ENCODE measurements around the gene PRKCSH. TPM values are rescaled to one million over a fixed set of nuclear protein-coding genes. Genes with fewer than 3 reads are reported as not detected.

The PRKCSH gene
- total RNA-seq, 1 experiment from 2014 or later, result 410 TPM

DNA sequence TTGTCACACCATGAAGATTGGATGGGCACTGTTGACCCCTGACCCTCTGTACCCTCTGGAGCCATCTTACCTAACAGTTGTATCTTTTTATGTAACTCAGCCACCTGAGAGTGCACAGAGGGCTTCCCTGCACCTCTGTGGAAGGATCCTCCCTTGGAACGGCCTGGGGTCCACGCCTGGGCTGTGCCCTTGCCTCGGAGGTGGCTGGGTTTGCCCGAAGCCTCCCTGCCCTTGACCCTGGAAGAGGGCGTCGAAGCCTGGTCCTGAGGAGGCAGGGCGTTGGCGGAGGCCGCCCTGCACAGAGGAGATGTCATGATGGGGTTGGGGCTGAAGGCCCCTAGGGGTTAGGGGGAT is 755 bp upstream of the PRKCSH start:
- peaks cover 11% of the 10 kb centered on the region; the same call in 1 of the 2 replicates for H3K36me3 ChIP-seq (ENCODE audit: low read depth)
- no peaks in the 10 kb centered on the region for H3K9me2 ChIP-seq (ENCODE audit: insufficient read depth)
- H3K9me3 ChIP-seq (ENCODE audit: insufficient read depth, low read depth), result no peaks in the 10 kb centered on the region
- intact Hi-C loops (cut with micrococcal nuclease; ENCODE audit: unreplicated experiment), result loop anchor here (1.0 to 5.0 kb wide), 3 partner anchors 12 to 497 kb away; partner anchors contain the start of gene SWSAP1
- peaks cover 4% of the 10 kb centered on the region; the same call in 1 of the 2 replicates for H3F3A ChIP-seq (ENCODE audit: insufficient read depth, low read depth)
- POLR2A ChIA-PET (ENCODE audit: unreplicated experiment), result interaction anchor here (0.6 to 1.4 kb wide), 3 partner anchors 13 to 235 kb away, joined by 3 to 9 read pairs (median 6); partner anchors contain the start of gene SWSAP1
- no TSS peak for BruUV-seq (replicated peaks)
- H3K4me1 ChIP-seq (replicated peaks; ENCODE audit: insufficient read depth), result peaks cover 14% of the 10 kb centered on the region
- no peaks in the 10 kb centered on the region for H3K27me3 ChIP-seq (ENCODE audit: insufficient read depth, low read depth)
- no peaks in the 10 kb centered on the region for H4K20me1 ChIP-seq (ENCODE audit: insufficient read depth)
- CTCF ChIA-PET, result interaction anchor here (1.0 to 1.4 kb wide), 2 partner anchors 51 to 141 kb away, joined by 3 to 7 read pairs; partner anchors contain the start of gene EPOR
- H2AFZ ChIP-seq, result peak overlapping the region; percentile 87
- no peak for DNase-seq
- H3K79me2 ChIP-seq (ENCODE audit: low read depth), result peaks cover 24% of the 10 kb centered on the region
- H3K27ac ChIP-seq, result no peak overlapping the region
- peak overlapping the region; percentile 82 for H3K4me2 ChIP-seq
- peak overlapping the region; percentile 57 for H3K4me3 ChIP-seq
- TF ChIP-seq EZH2 (IDR thresholded peaks at IDR 0.05; ENCODE audit: low read depth), result no peak
- TF ChIP-seq, protein P1, sequence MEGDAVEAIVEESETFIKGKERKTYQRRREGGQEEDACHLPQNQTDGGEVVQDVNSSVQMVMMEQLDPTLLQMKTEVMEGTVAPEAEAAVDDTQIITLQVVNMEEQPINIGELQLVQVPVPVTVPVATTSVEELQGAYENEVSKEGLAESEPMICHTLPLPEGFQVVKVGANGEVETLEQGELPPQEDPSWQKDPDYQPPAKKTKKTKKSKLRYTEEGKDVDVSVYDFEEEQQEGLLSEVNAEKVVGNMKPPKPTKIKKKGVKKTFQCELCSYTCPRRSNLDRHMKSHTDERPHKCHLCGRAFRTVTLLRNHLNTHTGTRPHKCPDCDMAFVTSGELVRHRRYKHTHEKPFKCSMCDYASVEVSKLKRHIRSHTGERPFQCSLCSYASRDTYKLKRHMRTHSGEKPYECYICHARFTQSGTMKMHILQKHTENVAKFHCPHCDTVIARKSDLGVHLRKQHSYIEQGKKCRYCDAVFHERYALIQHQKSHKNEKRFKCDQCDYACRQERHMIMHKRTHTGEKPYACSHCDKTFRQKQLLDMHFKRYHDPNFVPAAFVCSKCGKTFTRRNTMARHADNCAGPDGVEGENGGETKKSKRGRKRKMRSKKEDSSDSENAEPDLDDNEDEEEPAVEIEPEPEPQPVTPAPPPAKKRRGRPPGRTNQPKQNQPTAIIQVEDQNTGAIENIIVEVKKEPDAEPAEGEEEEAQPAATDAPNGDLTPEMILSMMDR (conservative IDR thresholded peaks at IDR 0.05), result no peak

DNA sequence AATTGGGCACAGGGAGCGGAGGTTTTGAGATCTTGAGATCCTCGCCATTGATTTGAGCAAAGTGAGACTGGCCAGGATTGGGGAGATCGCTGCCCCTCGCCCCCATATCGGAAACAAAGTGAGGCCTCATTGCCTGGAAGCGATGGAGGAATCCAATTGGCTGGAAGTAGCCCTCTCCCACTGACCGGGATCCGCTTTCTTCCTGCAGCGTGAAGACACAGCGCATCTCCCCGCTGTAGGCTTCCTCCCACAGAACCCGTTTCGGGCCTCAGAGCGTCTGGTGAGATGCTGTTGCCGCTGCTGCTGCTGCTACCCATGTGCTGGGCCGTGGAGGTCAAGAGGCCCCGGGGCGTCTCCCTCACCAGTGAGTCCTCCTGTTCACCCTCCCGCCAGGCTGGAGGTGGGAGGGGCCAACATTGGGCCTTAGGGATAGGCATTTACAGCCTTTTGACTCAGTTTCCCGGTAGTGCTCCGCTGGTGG is 438 bp downstream of the PRKCSH start:
- Histone ChIP-seq H3K9me3 (ENCODE audit: insufficient read depth, low read depth) (no peaks in the 10 kb centered on the region), H3K36me3 (ENCODE audit: low read depth) (peaks cover 11% of the 10 kb centered on the region; the same call in 1 of the 2 replicates), H3K4me3 (peak overlapping the region; percentile 76), H3K4me2 (peak overlapping the region; percentile 85), H3K27ac (peak overlapping the region; percentile 67), H4K20me1 (ENCODE audit: insufficient read depth) (no peaks in the 10 kb centered on the region), H3K27me3 (ENCODE audit: insufficient read depth, low read depth) (no peaks in the 10 kb centered on the region), H3K79me2 (ENCODE audit: low read depth) (peaks cover 24% of the 10 kb centered on the region), H3F3A (ENCODE audit: insufficient read depth, low read depth) (peaks cover 14% of the 10 kb centered on the region; the same call in 1 of the 2 replicates), H3K9me2 (ENCODE audit: insufficient read depth) (no peaks in the 10 kb centered on the region), H3K4me1 (replicated peaks; ENCODE audit: insufficient read depth) (peaks cover 14% of the 10 kb centered on the region), H2AFZ (peak overlapping the region; percentile 91)
- TF ChIP-seq EZH2 (IDR thresholded peaks at IDR 0.05; ENCODE audit: low read depth), result no peak
- TF ChIP-seq, protein P1 (conservative IDR thresholded peaks at IDR 0.05), result no peak
- ChIA-PET CTCF (interaction anchor here (0.6 to 1.4 kb wide), 3 partner anchors 8 to 142 kb away, joined by 3 to 7 read pairs (median 3); partner anchors contain the start of gene EPOR), POLR2A (ENCODE audit: unreplicated experiment) (interaction anchor here (0.6 to 1.4 kb wide), 5 partner anchors 14 to 1355 kb away, joined by 3 to 9 read pairs (median 6); partner anchors contain the start of genes JUNB and SWSAP1)
- peak in 1 of 2 experiments; percentile 16 for DNase-seq
- intact Hi-C loops (cut with micrococcal nuclease; ENCODE audit: unreplicated experiment), result loop anchor here (1.0 to 5.0 kb wide), 3 partner anchors 14 to 499 kb away; partner anchors contain the start of gene SWSAP1
- TSS peak; percentile 51 for BruUV-seq (replicated peaks)

DNA sequence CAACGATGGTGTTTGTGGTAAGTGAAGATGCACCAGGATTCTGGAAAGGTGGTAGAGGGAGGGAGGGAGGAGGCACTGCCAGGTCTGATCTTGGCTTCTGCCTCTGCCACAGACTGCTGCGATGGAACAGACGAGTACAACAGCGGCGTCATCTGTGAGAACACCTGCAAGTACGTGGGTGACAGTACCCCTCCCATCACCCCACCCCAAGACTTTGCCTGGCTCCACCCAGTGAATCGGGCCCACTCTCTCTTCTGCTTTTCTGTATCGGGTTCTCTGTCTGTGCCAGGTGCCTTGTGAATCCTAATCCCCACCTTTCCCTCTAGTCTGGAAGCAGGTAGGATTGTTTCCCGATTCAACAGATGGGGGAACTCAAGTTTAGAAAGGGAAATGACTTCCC is 2.5 kb downstream of the PRKCSH start:
- H3K27me3 ChIP-seq (ENCODE audit: insufficient read depth, low read depth), result no peaks in the 10 kb centered on the region
- peaks cover 29% of the 10 kb centered on the region; the same call in 1 of the 2 replicates for H3F3A ChIP-seq (ENCODE audit: insufficient read depth, low read depth)
- no peak overlapping the region for H2AFZ ChIP-seq
- TF ChIP-seq EZH2 (IDR thresholded peaks at IDR 0.05; ENCODE audit: low read depth), result no peak
- TF ChIP-seq, protein P1 (conservative IDR thresholded peaks at IDR 0.05), result no peak
- no peak for DNase-seq
- no peaks in the 10 kb centered on the region for H3K9me2 ChIP-seq (ENCODE audit: insufficient read depth)
- POLR2A ChIA-PET (ENCODE audit: unreplicated experiment), result no interaction called here
- CTCF ChIA-PET, result no interaction called here
- no peak overlapping the region for H3K27ac ChIP-seq
- no peaks in the 10 kb centered on the region for H4K20me1 ChIP-seq (ENCODE audit: insufficient read depth)
- H3K4me3 ChIP-seq, result no peak overlapping the region
- H3K79me2 ChIP-seq (ENCODE audit: low read depth), result peaks cover 24% of the 10 kb centered on the region
- intact Hi-C loops (cut with micrococcal nuclease; ENCODE audit: unreplicated experiment), result loop anchor here (5.0 kb wide), 1 partner anchor 501 kb away; no protein-coding TSS in a partner anchor
- H3K36me3 ChIP-seq (ENCODE audit: low read depth), result peaks cover 30% of the 10 kb centered on the region
- H3K4me2 ChIP-seq, result no peak overlapping the region
- H3K4me1 ChIP-seq (replicated peaks; ENCODE audit: insufficient read depth), result peaks cover 14% of the 10 kb centered on the region
- H3K9me3 ChIP-seq (ENCODE audit: insufficient read depth, low read depth), result no peaks in the 10 kb centered on the region
- no TSS peak for BruUV-seq (replicated peaks)

Measured in PC-9 (cell line).